ENCODE results near the gene THRB. TPM values are rescaled to one million over a fixed set of nuclear protein-coding genes. Genes with fewer than 3 reads are reported as not detected.

THRB gene
- total RNA-seq, 8 experiments from 2014 or later = 0.42 to 26.4 (median 3.3) TPM

GRCh38 chr3:24367664-24368264 is 126.9 kb downstream of the THRB start:
- WGBS, 10 experiments = 67 to 100% (median 86%) methylated on average over 1 to 2 of the region's 2 CpGs; no CpG with 5 or more reads in 1 of the 10 experiments
- H3K27ac ChIP-seq = no peak overlapping the region
- in situ Hi-C loops (cut with MboI; ENCODE audit: low pct_unique_long_range_greater_than_20kb in 2 of 9, low sequenced_read_pairs in 9 of 9, unreplicated experiment in 9 of 9) = no loop called here
- H3K4me1 ChIP-seq (replicated peaks in 1 of 2) = no peaks in the 10 kb centered on the region
- H3K4me3 ChIP-seq = no peak overlapping the region
- ATAC-seq (replicated peaks in 6 of 8) = peak in 4 of 8 experiments; percentile 20 to 90 (median 32)

GRCh38 chr3:24367216-24367615 is 127.4 kb downstream of the THRB start:
- 80 to 100% (median 100%) methylated on average over 1 to 3 of the region's 3 CpGs; no CpG with 5 or more reads in 3 of the 10 experiments for WGBS, 10 experiments
- ATAC-seq (replicated peaks in 6 of 8) = no peak
- H3K27ac ChIP-seq = no peak overlapping the region
- no peak overlapping the region for H3K4me3 ChIP-seq
- in situ Hi-C loops (cut with MboI; ENCODE audit: low pct_unique_long_range_greater_than_20kb in 2 of 9, low sequenced_read_pairs in 9 of 9, unreplicated experiment in 9 of 9) = no loop called here
- H3K4me1 ChIP-seq (replicated peaks in 1 of 2) = no peaks in the 10 kb centered on the region

GRCh38 chr3:24365168-24365567 is 129.5 kb downstream of the THRB start:
- peak in 5 of 8 experiments; percentile 50 to 96 (median 73) for ATAC-seq (replicated peaks in 6 of 8)
- Histone ChIP-seq H3K27ac (no peak overlapping the region), H3K4me3 (no peak overlapping the region), H3K4me1 (replicated peaks in 1 of 2) (no peaks in the 10 kb centered on the region)
- in situ Hi-C loops (cut with MboI; ENCODE audit: low pct_unique_long_range_greater_than_20kb in 2 of 9, low sequenced_read_pairs in 9 of 9, unreplicated experiment in 9 of 9) = no loop called here
- 0 to 78% (median 18%) methylated on average over 1 to 2 of the region's 2 CpGs for WGBS, 10 experiments

- Histone ChIP-seq H3K4me1 (replicated peaks in 1 of 2) (no peaks in the 10 kb centered on the region), H3K27ac (no peak overlapping the region), H3K4me3 (no peak overlapping the region)
- in situ Hi-C loops (cut with MboI; ENCODE audit: low pct_unique_long_range_greater_than_20kb in 2 of 9, low sequenced_read_pairs in 9 of 9, unreplicated experiment in 9 of 9) = no loop called here
- 60 to 100% (median 96%) methylated on average over 1 of the region's 1 CpG; no CpG with 5 or more reads in 2 of the 10 experiments for WGBS, 10 experiments
- ATAC-seq (replicated peaks in 6 of 8) = no peak
Measured at GRCh38 chr3:24364359-24364758, 130.3 kb downstream of the THRB start.

GRCh38 chr3:24363242-24363641 is 131.4 kb downstream of the THRB start:
- in situ Hi-C loops (cut with MboI; ENCODE audit: low pct_unique_long_range_greater_than_20kb in 2 of 9, low sequenced_read_pairs in 9 of 9, unreplicated experiment in 9 of 9) = no loop called here
- Histone ChIP-seq H3K27ac (no peak overlapping the region), H3K4me1 (replicated peaks in 1 of 2) (no peaks in the 10 kb centered on the region), H3K4me3 (no peak overlapping the region)
- 11 to 78% (median 59%) methylated on average over 1 of the region's 1 CpG; no CpG with 5 or more reads in 2 of the 10 experiments for WGBS, 10 experiments
- ATAC-seq (replicated peaks in 6 of 8) = peak in 1 of 8 experiments; percentile 5

GRCh38 chr3:24361623-24362022 is 133.0 kb downstream of the THRB start:
- 36 to 100% (median 89%) methylated on average over 1 to 2 of the region's 2 CpGs; no CpG with 5 or more reads in 1 of the 10 experiments for WGBS, 10 experiments
- Histone ChIP-seq H3K4me3 (no peak overlapping the region), H3K4me1 (replicated peaks in 1 of 2) (no peaks in the 10 kb centered on the region), H3K27ac (no peak overlapping the region)
- in situ Hi-C loops (cut with MboI; ENCODE audit: low pct_unique_long_range_greater_than_20kb in 2 of 9, low sequenced_read_pairs in 9 of 9, unreplicated experiment in 9 of 9) = no loop called here
- ATAC-seq (replicated peaks in 6 of 8) = no peak

- ATAC-seq (replicated peaks in 6 of 8) = peak in 1 of 8 experiments; percentile 88
- H3K27ac ChIP-seq = no peak overlapping the region
- in situ Hi-C loops (cut with MboI; ENCODE audit: low pct_unique_long_range_greater_than_20kb in 2 of 9, low sequenced_read_pairs in 9 of 9, unreplicated experiment in 9 of 9) = no loop called here
- no peak overlapping the region for H3K4me3 ChIP-seq
- no peaks in the 10 kb centered on the region for H3K4me1 ChIP-seq (replicated peaks in 1 of 2)
Measured at GRCh38 chr3:24360957-24361356, 133.7 kb downstream of the THRB start.

- peak in 1 of 8 experiments; percentile 18 for ATAC-seq (replicated peaks in 6 of 8)
- WGBS, 10 experiments = 0 to 100% (median 64%) methylated on average over 1 to 5 of the region's 5 CpGs
- in situ Hi-C loops (cut with MboI; ENCODE audit: low pct_unique_long_range_greater_than_20kb in 2 of 9, low sequenced_read_pairs in 9 of 9, unreplicated experiment in 9 of 9) = no loop called here
- H3K4me1 ChIP-seq (replicated peaks in 1 of 2) = no peaks in the 10 kb centered on the region
- H3K27ac ChIP-seq = no peak overlapping the region
- no peak overlapping the region for H3K4me3 ChIP-seq
Measured at GRCh38 chr3:24359645-24360462, 134.8 kb downstream of the THRB start.

GRCh38 chr3:24359102-24359501 is 135.5 kb downstream of the THRB start:
- no peaks in the 10 kb centered on the region for H3K4me1 ChIP-seq (replicated peaks in 1 of 2)
- no peak overlapping the region for H3K4me3 ChIP-seq
- WGBS, 10 experiments = 20 to 100% (median 79%) methylated on average over 1 of the region's 1 CpG; no CpG with 5 or more reads in 6 of the 10 experiments
- ATAC-seq (replicated peaks in 6 of 8) = no peak
- H3K27ac ChIP-seq = no peak overlapping the region
- in situ Hi-C loops (cut with MboI; ENCODE audit: low pct_unique_long_range_greater_than_20kb in 2 of 9, low sequenced_read_pairs in 9 of 9, unreplicated experiment in 9 of 9) = no loop called here

GRCh38 chr3:24357635-24358034 is 137.0 kb downstream of the THRB start:
- no peak for ATAC-seq (replicated peaks in 6 of 8)
- 76 to 100% (median 92%) methylated on average over 1 to 6 of the region's 6 CpGs for WGBS, 10 experiments
- Histone ChIP-seq H3K4me3 (no peak overlapping the region), H3K4me1 (replicated peaks in 1 of 2) (no peaks in the 10 kb centered on the region), H3K27ac (no peak overlapping the region)
- in situ Hi-C loops (cut with MboI; ENCODE audit: low pct_unique_long_range_greater_than_20kb in 2 of 9, low sequenced_read_pairs in 9 of 9, unreplicated experiment in 9 of 9) = no loop called here

GRCh38 chr3:24355806-24356205 is 138.8 kb downstream of the THRB start:
- in situ Hi-C loops (cut with MboI; ENCODE audit: low pct_unique_long_range_greater_than_20kb in 2 of 9, low sequenced_read_pairs in 9 of 9, unreplicated experiment in 9 of 9) = no loop called here
- Histone ChIP-seq H3K4me1 (replicated peaks in 1 of 2) (peaks cover 0 to 3% of the 10 kb centered on the region in 2 donors), H3K27ac (no peak overlapping the region), H3K4me3 (no peak overlapping the region)
- no peak for ATAC-seq (replicated peaks in 6 of 8)

- ATAC-seq (replicated peaks in 6 of 8) = no peak
- no peak overlapping the region for H3K4me3 ChIP-seq
- in situ Hi-C loops (cut with MboI; ENCODE audit: low pct_unique_long_range_greater_than_20kb in 2 of 9, low sequenced_read_pairs in 9 of 9, unreplicated experiment in 9 of 9) = no loop called here
- no peak overlapping the region for H3K27ac ChIP-seq
- peaks cover 0 to 3% of the 10 kb centered on the region in 2 donors for H3K4me1 ChIP-seq (replicated peaks in 1 of 2)
Measured at GRCh38 chr3:24354230-24354629, 140.4 kb downstream of the THRB start.

GRCh38 chr3:24352893-24353553 is 141.6 kb downstream of the THRB start:
- in situ Hi-C loops (cut with MboI; ENCODE audit: low pct_unique_long_range_greater_than_20kb in 2 of 9, low sequenced_read_pairs in 9 of 9, unreplicated experiment in 9 of 9) = no loop called here
- WGBS, 10 experiments = 46 to 100% (median 77%) methylated on average over 1 to 3 of the region's 3 CpGs
- peak in 6 of 8 experiments; percentile 47 to 97 (median 58) for ATAC-seq (replicated peaks in 6 of 8)
- no peak overlapping the region for H3K4me3 ChIP-seq
- H3K4me1 ChIP-seq (replicated peaks in 1 of 2) = peaks cover 0 to 3% of the 10 kb centered on the region in 2 donors
- H3K27ac ChIP-seq = no peak overlapping the region
